Activated naive CD8-positive, alpha-beta T cell treated with anti-CD3 and anti-CD28 coated beads, Interleukin-2, amount 50 U/mL, for 16 hours (primary cell): ENCODE data around the gene UGT1A8.

ENCODE experiments used
- DNase-seq: peaks from one replicate; pipeline ENCODE4 v3.0.0-alpha.2; 2020; ENCODE audit warnings: low read depth, low spot score

UGT1A8 gene

GRCh38 chr2:233764264-233764663 lies 146.8 kb downstream of the UGT1A8 start:
- no peak for DNase-seq

DNA sequence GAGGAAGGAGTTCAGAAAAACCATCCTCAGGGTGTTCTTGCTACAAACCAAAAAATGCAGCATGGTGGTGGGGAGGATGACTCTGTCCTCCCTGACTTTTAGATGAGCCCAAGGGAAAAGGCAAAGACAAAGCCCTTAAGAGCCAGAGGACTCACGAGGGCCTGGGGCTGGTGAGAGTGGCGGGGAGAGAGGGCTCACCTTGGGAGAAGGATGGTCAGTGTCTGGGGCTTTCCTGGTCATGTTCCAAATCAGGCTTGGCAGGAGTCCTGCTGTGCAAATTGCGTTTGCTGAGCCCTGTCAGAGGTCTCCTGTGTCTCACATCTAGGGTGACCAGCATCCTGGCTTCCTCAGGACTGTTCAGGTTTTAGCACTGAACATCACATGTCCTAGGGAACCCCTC lies 147.3 kb downstream of the UGT1A8 start:
- no peak for DNase-seq

DNA sequence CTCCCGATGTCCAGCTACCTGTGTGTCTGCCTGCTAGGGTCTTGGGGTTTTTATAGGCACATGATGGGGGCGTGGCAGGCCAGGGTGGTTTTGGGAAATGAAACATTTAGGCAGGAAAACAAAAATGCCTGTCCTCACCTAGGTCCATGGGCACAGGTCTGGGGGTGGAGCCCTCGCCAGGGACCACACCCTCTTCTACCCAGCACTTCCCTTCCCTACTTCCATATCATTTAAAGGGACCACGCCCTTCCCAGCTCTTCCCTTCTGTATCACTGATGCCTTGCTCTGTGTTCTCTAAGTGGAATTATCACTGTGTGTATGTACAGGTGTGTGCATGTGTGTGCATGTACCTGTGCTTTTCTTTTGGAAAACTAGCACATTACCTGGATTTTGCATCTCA lies 149.0 kb downstream of the UGT1A8 start:
- no peak for DNase-seq

GRCh38 chr2:233768076-233768475 lies 150.6 kb downstream of the UGT1A8 start:
- no peak for DNase-seq

DNA sequence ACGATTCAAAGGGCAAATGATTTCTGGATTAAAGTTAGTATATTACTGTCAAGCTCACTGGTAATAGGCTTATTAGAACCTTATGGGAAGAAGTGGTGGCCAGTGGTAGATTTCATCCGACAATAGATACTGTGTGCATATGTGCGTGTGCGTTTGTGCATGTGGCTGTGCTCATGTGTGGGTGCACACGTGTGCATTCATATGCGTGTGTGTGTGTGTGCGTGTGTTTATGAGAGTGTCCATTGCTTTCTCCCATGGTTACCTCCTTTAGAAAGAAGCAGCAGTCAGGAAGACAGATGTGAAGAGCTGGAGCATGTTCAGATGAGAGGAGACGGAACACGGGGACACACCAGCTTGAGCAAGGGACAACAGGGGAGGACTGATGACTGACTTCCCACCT lies 151.8 kb downstream of the UGT1A8 start:
- no peak for DNase-seq

GRCh38 chr2:233772153-233772552 lies 154.7 kb downstream of the UGT1A8 start:
- DNase-seq: no peak

- DNase-seq: no peak
Measured at GRCh38 chr2:233772583-233772982, 155.2 kb downstream of the UGT1A8 start.

- no peak for DNase-seq
Measured at GRCh38 chr2:233773854-233774253, 156.4 kb downstream of the UGT1A8 start.

GRCh38 chr2:233775414-233775813 lies 158.0 kb downstream of the UGT1A8 start:
- no peak for DNase-seq

DNA sequence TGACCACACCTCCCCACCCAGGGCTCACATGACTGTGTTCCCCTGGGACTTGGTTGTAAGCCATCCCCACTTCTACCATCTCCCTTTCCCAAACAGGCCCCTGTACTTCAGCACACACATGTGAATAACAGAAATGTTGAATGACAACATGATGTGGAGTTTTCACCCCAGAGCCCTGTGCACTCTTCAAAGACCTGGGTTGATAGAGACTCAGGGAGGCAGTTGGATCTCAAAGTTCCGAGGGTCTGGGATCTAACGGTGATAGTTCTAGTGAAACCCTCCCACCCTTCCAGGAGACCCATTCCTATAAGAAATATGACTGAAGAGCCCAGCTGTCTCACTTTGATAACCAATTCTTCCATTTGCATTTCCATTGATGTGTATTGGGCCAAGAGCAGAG lies 160.6 kb downstream of the UGT1A8 start, which contains the start of gene MROH2A:
Gene MROH2A (plus strand): TSS at position 301 of the 400 bp plus-strand sequence. CDS start 1,029 bp downstream, outside the sequence.
- DNase-seq: no peak

DNA sequence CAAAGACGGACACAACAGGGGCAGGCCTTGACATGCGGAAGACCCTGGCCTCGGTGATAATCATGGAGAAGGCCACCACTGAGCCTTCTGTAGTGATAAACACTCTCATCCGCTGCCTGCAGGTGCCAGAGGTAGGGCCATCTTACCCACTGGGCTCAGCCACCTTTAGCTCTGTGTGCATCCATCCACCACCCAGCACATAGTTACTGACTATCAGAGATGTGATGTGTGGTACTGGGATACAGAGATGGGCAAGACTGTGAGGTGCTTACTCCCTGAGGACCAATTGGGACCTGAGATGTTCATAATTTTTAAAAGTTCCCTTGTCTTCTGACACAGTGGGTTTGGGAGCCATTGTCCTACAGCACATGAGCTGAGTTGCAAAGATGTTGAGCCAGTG lies 162.3 kb downstream of the UGT1A8 start:
- no peak for DNase-seq

DNA sequence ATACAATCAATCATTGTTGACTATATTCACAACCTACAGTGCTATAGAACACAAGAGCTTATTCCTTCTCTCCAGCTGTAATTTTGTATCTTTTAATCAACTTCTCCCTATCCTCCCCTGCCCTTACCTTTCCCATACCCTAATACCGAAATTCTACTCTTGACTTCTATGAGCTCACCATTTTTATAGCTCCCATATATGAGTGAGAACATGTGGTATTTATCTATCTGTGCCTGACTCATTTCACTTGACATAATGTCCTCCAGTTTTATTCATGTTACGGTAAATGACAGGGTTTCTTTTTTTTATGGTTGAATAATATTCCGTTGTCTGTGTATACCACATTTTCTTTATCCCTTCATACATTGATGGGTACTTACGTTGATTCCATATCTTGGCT lies 163.3 kb downstream of the UGT1A8 start:
- DNase-seq: no peak

DNA sequence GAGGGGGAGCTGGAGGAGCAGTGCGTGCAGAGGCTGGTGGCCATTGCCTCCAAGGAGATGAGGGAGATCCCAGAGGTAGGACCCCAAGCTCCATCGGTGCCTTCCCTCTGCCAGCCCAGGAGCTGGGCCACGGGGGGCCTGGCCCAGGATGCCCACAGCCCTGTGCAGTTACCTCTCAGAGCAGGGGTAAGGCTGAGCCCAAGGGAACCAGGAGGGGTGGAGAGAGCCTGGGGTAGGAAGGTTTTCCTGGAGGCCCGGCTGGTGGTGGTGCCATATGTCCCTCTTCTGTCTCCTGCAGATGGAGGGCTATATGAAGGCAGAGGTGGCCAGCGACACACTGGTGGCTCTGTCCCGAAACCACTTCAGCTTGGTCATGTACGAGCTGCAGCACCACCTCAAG lies 172.1 kb downstream of the UGT1A8 start:
- no peak for DNase-seq

DNA sequence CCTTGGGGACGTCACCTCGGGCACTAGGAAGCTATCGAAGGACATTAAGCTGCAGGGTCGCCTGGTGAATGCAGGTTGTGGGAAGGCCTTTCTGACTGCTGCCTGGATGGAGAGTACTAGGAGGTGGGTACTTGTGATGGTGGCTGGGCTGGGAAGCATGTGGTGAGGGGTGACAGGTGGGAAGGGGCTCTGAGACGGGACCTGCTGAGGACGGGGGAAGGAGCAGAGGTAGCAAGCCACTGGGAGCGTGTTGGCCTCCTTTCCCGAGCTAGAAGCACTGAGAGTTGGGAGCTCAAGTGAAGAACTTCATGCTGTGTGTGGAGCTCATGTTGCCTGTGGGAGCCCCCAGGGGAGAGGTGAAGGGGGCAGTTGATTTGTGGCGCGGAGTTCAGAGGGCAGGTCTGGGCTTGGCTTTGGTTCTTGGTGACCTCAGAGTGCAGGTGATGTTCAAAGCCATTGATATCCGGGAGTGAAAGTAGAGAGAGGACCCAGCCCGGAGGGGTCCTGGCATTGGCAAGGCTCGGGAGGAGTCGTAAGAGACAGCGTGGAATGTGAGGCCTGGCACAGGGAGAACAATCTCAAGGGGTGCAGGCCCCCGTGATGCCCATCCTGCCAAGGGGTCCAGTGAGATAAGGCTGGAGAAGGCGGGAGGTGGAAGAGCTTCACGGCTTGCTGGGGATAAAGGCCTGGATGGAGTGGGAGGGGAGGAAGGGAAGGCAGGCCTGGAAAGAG lies 173.9 kb downstream of the UGT1A8 start:
- DNase-seq: no peak

GRCh38 chr2:233791883-233792329 lies 174.5 kb downstream of the UGT1A8 start:
- no peak for DNase-seq

- no peak for DNase-seq
Measured at GRCh38 chr2:233792720-233793119, 175.3 kb downstream of the UGT1A8 start.

- no peak for DNase-seq
Measured at GRCh38 chr2:233793465-233794127, 176.2 kb downstream of the UGT1A8 start.

- no peak for DNase-seq
Measured at GRCh38 chr2:233794128-233794658, 176.8 kb downstream of the UGT1A8 start.

- no peak for DNase-seq
Measured at GRCh38 chr2:233795735-233796171, 178.3 kb downstream of the UGT1A8 start.

DNA sequence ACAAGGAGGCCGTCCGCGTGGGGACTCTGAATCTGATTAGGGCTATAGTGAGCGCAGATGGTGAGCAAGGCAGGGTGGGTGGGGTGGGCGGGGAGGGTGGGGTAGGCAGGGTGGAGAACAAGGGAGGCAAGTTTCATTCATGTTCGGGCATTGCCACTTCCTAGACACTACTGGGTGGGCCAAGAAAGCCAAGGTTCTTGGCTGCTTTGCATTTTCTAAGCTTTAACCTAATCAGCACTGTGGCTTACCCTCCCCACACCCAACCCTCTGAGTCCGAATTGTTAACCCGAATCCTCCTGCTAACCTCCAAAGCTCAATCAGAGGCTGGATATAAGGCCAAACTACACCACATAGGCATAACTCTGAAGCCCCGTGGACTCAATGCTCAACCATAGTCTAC lies 178.8 kb downstream of the UGT1A8 start:
- no peak for DNase-seq

DNA sequence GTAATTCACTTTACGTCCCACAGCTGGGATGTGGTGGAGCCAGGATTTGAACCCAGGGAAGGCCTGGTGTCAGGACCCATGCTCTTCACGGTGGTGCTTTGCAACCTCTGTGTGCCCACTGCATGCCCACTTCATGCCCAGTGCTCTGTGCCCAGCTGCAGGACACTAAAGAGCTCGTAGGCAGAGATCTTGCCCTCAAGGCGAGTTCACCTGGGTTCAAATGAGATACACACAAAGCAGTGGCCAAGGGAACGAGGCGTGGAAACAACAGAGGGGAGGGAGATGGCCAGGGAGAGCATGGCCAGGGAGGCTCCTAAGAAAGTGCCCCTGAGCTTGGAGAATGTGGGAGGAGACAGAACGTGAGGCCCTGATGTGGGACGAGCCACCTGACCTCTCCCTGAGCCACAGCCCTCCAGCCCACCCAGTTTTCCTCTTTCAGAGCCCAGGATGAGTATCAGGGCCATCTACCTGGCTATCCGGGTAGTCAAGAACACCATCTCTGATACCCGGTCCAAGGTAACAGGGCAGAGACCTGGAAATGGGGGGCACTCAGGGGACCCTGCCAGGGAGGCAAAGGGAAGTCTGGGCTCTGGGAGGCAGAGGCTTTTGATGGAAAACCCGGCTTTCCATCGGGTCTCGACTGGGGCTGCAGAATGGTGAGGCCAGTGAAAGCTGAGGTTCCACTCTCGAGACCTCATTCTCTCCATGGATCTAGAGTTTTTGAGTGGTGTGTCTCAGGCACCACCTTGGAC lies 181.1 kb downstream of the UGT1A8 start:
- no peak for DNase-seq

GRCh38 chr2:233799087-233799665 lies 181.7 kb downstream of the UGT1A8 start:
- no peak for DNase-seq
